DLD1 (cell line): ENCODE measurements around the gene CHST4.
"Not testable (repeated sequence)": the region's sequence is repeated elsewhere in the genome, so short reads cannot be mapped to it uniquely, and the experiment has no call there.

Experiments used
- in situ Hi-C: cut with HindIII; loops from 2 replicates; pipeline ENCODE4 v1.10.0; 2017; ENCODE audit warnings: low sequenced_read_pairs

Gene CHST4

DNA sequence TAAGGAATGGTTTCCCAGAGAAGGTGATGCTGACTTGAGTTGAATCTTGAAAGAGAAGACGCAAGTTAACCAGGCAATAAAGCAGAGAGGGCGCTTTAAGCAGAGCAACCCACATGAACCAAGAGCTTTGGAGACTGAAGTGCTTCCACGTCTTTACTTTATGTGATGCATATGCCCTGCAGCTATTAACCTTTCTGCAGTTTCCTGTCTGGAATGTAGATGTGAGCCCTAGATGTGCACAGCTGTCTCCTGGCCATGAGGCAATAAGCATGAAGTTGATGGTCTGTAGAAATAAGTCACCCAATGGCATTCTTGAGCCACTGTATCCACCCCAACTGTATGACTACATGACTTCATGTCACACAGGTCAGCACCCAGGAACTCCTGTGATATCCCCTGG is 5.7 kb upstream of the CHST4 start:
- in situ Hi-C loops = no loop called here

DNA sequence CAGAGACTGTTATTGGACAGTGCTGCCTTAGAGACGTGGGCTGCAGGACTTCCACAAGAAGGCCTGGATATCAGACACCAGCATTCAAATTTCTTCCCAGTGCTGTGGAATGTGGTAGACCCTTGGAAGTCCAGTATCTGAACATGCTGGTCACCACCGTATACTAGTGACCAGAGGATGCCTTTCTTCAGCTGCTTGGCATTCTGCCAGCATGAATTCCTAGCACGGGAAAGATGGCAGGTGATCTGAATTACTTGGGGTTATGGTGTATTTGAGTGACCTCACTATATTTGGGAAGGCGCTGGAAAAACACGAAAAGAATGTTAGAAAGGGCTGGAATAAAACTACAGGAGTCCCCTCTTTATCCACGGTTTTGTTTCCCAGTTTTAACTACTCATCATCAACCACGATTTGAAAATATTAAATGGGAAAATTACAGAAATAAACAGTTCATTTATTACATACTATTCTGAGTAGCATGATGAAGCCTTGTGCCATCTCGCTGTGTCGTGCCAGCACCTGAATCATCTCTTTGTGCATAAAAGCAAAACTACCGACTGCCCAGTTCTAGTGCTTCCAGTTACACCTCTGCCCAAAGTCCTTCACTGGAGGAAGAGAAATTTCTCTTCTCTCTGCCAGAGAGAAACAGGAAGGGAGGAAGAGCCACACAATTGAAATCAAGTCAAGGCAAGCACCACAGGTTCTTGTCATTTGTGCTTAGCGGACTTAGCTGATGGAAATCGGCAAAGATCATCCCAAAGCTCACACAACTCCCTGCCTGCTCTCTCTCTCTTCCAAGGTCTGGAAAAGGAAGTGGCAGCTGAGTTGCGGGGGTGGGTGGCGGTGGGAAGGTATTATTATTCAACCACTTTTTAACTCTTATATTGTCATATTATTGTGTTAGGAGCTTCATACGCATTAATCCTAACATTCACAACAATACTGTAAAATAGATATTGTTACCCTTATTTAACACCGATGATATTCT is 1.4 kb upstream of the CHST4 start:
- in situ Hi-C loops = no loop called here

DNA sequence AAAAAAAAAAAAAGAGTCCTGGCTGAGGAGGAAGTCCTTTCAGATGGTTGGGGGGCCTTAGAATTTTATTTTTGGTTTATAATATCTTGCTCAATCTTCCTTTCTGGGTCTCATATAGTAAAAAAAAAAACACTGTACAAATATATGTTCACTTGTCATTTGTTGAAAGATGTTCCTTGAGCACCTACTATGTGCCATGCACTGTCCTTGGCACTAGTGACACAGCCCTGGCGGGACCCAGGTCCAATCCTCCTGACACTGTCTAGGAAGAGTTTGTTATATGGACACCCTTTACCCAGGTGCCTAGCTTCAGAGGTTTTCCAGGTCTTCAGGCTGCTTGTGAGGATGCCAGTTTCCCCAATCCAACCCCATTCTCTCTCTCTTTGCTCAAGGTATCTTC is 2.0 kb downstream of the CHST4 start:
- in situ Hi-C loops = no loop called here

DNA sequence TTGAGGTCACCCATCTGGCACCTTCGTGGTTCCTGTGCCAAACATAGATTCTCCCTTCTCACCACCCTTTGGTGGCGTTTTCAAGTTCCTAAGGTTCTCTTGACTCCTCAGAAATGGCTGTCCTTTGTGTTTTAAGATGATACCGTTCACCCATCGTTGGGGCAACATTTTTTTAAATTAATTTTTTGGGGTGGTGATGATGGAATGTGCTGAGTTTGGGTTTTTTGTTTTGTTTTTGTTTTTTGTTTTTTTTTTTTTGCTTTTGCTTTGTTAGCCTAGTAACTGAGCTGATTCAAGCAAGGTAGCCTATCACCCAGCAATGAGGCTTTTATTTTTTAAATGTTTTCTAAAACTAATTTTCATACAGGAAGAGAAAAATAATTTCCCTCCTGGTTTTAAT is 2.6 kb downstream of the CHST4 start:
- in situ Hi-C loops = no loop called here

DNA sequence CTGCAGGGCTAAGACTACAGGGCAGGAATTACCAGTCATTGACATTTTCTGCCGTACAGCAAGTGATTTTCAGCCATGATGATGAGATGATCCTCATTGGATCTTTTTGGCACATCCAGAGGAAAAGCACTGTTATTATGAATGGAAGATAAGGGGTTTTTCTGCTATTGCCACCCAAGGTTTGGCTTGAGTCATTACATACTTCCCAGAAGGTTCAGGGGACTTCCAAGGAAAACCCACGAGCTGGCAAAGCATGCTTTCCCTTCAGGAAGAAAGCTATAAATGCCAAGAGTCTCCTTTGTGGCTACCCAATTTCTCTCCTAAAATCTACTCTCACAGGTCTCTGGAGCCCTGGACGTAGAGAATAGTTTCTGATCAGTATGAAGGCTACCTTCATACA is 6.1 kb downstream of the CHST4 start:
- in situ Hi-C loops = no loop called here

DNA sequence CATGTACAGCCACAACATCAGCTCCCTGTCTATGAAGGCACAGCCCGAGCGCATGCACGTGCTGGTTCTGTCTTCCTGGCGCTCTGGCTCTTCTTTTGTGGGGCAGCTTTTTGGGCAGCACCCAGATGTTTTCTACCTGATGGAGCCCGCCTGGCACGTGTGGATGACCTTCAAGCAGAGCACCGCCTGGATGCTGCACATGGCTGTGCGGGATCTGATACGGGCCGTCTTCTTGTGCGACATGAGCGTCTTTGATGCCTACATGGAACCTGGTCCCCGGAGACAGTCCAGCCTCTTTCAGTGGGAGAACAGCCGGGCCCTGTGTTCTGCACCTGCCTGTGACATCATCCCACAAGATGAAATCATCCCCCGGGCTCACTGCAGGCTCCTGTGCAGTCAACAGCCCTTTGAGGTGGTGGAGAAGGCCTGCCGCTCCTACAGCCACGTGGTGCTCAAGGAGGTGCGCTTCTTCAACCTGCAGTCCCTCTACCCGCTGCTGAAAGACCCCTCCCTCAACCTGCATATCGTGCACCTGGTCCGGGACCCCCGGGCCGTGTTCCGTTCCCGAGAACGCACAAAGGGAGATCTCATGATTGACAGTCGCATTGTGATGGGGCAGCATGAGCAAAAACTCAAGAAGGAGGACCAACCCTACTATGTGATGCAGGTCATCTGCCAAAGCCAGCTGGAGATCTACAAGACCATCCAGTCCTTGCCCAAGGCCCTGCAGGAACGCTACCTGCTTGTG is 10.7 kb downstream of the CHST4 start:
- in situ Hi-C loops = no loop called here

DNA sequence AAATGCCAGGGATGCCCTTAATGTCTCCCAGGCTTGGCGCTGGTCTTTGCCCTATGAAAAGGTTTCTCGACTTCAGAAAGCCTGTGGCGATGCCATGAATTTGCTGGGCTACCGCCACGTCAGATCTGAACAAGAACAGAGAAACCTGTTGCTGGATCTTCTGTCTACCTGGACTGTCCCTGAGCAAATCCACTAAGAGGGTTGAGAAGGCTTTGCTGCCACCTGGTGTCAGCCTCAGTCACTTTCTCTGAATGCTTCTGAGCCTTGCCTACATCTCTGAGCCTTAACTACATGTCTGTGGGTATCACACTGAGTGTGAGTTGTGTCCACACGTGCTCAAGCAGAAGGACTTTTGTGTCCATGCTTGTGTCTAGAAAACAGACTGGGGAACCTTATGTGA is 11.4 kb downstream of the CHST4 start:
- in situ Hi-C loops = no loop called here

DNA sequence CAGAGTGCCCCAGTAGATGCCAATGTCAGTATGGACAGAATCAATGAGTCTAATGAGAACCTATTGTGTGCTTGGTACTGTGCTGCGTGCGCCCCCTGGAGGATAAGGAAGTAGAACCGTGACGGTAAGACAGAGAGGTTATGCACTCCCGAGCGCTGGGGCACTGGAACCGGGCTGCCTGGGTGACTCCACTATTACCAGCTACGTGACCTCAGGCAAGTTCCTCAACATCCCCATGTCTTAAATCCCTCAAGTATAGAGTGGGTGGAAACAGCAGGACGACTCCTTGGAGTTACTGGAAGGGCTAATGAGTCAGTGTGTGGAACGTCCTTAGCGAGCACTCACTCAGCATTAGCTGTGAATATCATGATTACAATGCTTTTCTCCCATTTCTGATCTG is 16.2 kb downstream of the CHST4 start:
- in situ Hi-C loops = no loop called here

DNA sequence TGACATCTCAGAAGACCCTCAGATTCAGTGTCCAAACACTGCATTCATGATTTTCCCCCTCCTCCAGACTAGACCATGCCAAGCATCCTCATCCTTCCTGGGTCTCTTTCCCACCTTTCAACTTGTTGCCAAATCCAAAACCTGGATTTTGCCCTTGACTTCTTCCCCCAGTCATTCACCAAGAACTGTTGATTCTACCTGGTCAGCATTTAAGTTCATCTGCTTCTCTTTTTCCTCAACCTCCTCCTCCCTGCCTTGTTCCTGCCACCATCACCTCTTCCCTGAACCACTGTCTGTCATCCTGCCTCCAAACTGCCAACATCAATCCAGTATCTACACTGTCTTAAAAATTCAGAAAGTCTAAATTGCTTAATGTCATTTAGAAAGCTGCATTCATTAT is 20.9 kb downstream of the CHST4 start:
- in situ Hi-C loops = no loop called here

DNA sequence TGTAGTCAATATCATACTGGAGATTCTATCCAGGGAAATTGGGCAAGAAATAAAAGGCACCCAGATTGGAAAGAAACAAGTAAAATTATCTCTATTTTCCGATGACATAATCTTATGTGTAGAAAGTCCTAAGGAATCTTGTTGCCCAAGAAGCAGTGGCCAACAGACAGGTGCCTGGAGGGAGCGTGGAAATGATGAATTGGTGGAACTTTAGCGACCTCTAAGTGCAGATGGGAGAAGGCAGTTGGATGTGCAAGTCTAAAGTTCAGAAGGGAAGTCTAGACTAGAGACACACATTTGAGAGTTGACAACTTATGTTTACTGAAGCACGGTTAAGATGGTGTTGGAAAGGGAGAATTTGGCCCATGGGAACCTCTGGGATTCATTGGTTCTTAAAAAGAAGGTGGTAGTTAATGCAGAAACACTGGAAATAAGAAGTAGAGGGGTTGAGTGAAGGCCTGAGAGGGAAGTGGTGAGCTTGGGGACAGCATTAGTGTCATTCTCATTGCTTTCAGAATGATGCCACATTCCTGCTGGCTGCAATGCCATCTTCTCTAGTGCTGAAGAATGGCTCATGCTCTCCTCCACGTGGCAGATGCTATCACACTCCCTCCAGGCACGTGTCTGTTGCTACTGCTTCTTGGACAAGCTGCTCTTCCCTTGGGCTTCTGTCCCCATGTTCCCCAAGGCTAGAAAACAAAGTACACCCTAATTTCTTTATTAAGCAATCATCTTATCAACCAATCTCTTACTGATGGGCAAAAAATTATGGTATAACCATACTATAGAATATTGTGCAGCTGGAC is 26.7 kb downstream of the CHST4 start:
- in situ Hi-C loops = loop anchor here (10.0 kb wide), 1 partner anchor 68 kb away; the partner anchor contains the start of gene ZNF19

DNA sequence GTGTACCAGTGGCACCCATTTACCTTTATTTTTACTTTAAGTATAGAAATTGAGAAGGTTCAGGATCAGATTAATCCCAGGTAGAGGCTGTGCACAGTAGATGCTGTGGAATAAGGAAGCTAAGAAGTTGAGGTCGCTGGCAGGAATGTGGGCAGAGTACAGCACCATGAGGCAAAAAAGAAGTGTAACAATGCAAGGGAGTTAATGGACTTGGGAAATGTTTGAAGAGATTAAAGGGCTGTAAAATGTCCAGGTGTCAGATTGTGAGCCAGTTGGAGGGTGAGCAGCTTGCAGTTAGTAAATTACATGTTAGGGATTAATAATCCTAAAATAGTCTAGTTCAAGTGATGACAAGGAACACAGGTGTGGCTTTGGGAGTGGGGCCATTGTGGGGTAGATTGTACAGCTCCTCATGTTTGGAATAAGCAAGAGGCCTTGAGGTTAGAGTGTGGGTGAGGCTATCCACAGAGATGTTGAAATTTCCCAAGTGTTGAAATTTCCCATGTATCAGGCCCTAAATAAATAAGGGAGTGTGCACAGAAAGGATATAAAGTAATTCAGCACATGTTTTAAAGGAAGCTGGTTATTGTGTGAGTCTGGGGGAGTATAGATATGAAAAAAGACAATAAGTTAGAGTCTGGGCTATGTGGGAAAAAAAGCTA is 29.1 kb downstream of the CHST4 start:
- in situ Hi-C loops = loop anchor here (10.0 kb wide), 1 partner anchor 71 kb away; the partner anchor contains the start of gene ZNF19

DNA sequence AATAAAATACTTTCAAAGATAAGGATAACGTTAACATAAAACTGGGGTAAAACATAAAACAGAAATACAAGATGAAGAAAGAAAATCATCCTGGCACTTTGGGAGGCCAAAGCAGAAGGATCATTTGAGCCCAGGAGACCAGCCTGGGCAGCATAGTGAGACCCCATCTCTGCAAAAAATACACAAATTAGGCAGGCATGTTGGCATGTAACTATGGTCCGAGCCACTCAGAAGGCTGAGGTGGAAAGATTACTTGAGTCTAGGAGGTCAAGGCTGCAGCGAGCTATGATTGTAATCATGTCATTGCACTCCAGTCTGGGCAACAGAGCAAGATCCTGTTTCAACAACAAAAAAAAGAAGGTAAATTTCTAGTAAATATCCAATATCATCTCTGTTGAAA is 31.1 kb downstream of the CHST4 start:
- in situ Hi-C loops = loop anchor here (10.0 kb wide), 1 partner anchor 72 kb away; the partner anchor contains the start of gene ZNF19

DNA sequence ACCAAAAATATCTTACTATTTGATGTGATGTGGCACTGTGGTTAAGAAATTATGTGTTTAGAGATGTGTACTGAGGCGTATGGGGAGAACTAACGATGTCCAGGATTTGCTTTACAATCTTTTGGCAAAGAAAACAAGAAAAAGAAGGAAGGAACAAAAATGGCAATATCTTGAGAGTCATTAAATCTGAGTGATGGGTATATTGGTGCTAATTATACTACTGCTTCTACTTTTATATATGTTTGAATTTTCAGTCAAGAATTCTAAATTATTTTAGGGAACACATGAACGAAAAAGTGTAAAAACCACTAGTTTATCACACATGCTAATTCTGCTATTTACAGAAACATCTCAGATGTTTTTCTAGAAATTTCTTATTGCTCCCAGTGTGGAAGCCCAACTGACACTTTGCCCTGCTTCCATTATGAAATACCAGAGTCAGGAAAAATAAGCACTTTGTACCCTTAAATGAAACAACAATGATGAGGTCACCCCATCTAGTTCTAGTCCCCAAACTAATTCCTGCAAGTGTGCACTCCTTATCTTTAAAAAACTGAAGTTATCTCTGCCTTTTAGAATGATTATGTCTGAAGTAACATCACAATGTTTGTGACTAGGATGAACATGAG is 31.8 kb downstream of the CHST4 start:
- in situ Hi-C loops = loop anchor here (10.0 kb wide), 1 partner anchor 73 kb away; the partner anchor contains the start of gene ZNF19

DNA sequence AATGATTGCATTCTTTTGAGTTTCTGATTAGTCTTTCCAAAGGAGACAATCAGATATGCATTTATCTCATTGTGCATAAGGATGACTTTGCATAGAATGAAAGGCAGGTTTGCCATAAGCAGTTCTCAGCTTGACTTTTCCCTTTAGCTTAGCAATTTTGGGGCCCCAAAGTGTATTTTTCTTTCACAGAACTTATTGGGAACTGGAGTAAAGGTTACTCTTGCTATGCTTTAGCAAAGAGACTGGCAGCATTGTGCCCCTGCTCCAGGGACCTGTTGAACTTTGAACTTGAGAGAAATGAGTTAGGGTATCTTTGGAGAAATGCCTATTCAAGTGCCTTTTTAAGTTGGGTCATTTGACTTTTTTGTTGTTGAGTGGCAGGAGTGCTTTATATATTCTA is 33.6 kb downstream of the CHST4 start:
- in situ Hi-C loops = loop anchor here (10.0 kb wide), 1 partner anchor 75 kb away; the partner anchor contains the start of gene ZNF19

DNA sequence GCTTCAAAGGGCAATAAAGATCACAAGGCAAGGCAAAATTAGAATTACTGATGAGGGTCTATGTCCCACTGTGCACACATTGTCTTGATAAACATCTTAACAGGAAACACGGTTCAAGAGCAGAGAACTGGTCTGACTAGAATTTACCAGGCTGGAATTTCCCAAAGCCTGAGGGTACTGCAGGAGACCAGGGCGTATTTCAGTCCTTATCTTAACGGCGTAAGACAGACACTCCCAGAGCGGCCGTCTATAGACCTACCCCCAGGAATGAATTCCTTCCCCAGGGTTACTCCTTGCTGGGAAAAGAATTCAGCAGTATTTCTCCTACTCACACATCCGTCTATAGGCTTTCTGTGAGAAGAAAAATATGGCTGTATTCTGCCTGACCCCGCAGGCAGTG is 35.7 kb downstream of the CHST4 start:
- in situ Hi-C loops = not testable (repeated sequence)

DNA sequence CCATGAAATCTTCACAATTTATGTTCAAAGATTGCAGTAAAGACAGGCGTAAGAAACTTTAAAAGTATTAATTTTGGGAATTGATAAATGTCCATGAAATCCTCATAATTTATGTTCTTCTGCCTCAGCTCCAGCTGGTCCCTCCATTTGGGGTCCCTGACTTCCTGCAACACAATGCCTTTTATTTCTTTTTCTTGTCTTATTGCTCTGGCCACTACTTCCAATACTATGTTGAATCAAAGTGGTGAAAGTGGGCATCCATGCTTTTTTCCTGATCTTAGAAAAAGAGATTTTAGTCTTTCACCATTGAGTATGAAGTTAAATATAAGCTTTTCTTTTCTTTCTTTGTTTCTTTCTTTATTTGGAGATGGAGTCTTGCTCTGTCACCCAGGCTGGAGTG is 36.3 kb downstream of the CHST4 start:
- in situ Hi-C loops = no loop called here

DNA sequence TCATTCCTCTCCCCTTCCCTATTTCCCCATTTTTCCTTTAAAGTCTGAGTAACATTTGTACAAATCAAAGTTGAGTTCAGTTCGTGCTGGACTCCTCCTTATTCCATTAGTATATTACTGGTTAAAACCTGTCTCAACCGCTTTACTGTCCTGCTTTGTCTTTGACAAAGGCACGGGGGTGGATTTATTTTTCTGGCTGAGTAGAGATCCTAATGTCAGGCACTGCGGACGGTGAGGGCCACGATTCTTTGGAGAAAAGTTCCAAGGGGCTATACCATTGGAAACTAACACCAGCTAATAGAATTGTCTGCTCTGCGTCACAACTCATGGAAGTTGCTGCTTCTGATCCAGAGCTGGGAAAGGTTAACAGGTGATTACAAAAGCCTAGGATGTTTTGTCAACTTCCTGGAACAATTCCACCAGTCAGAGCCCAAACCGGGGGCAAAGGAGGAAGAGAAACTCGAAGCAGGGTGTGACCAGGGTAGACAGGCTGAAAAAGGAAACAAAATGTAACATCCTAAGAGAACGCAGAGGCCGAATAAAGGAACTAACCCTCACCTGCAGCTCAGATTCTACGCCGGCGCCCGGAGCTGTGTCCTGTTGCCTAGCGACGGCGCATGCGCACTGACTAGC is 38.2 kb downstream of the CHST4 start:
- in situ Hi-C loops = no loop called here

DNA sequence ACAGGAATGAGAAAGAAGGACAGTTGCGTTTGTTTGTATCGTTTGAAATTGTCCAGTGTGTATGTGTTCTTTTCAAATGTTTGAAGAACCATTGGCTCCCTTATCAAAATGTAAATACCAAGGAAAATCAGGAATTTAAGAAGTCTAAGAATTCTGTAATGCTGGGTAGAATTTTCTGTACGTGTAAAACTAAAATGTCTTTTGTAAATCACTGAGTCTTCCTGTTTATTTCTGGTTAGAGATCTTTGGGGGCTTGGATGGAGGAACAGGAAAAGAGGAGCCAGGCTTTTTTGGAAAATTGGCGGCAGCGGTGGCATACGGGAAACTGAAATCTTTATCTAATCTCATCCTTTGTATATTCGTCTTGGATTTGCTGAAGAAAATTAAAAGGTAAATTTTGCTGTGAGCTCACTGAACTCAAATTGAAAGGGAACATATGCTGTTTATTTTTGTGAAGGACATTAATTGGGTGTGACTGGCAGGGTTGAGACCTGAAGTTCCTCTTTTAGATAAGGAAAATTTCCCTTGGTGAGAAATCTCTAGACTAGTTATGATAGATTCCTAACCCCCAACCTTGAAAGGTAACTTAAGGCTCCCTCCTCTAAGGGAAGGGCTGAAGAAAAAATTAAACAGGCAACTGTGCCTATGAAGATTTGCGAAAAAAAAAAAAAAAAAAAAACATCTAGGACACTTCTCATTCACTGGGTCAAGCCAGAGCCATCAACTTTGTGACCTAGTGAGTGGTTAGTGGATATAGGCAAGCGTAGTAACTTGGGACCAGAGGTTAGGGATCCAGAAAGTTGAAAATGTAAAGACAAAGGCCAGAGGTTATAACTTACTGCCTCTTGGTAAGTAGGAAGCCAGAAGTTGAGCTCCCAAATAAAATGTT is 39.8 kb downstream of the CHST4 start:
- in situ Hi-C loops = no loop called here
